Activated T-helper 1 cell treated with anti-CD3 and anti-CD28 coated beads, Interleukin-12 subunit alpha, Interleukin-12 subunit beta, Interleukin-2, Interleukin-4 antibody, amounts not matched to agents 30 ng/mL and 10 ng/mL and 1 ng/mL, durations not matched to agents 14 hours and 24 hours and 36 hours (primary cell): ENCODE results near the gene HDAC4. TPM values are rescaled to one million over a fixed set of nuclear protein-coding genes. Genes with fewer than 3 reads are reported as not detected.

Experiments
- DNase-seq: peaks from one replicate; pipeline ENCODE4 v3.0.0; 2021; ENCODE audit warnings: low spot score
- H3K27ac Mint-ChIP-seq: one replicate; pipeline ENCODE4 v1.8.0; 2021; ENCODE audit warnings: mild to moderate bottlenecking, mixed read lengths
- H3K27me3 Mint-ChIP-seq: one replicate; pipeline ENCODE4 v1.8.0; 2022; ENCODE audit warnings: mild to moderate bottlenecking, moderate library complexity, mixed read lengths; ENCODE audit not compliant: insufficient read depth
- H3K36me3 Mint-ChIP-seq: one replicate; pipeline ENCODE4 v1.8.0; 2021; ENCODE audit warnings: low read depth, mixed read lengths
- H3K4me1 Mint-ChIP-seq: one replicate; pipeline ENCODE4 v1.8.0; 2021; ENCODE audit warnings: low read depth, mixed read lengths
- H3K4me3 Mint-ChIP-seq: one replicate; pipeline ENCODE4 v1.8.0; 2021; ENCODE audit warnings: mild to moderate bottlenecking, moderate library complexity, mixed read lengths
- H3K9me3 Mint-ChIP-seq: one replicate; pipeline ENCODE4 v1.8.0; 2021; ENCODE audit warnings: mixed read lengths
- intact Hi-C: fragments of 100-400 bp; cut with micrococcal nuclease; formaldehyde crosslinking; loops from one replicate; pipeline ENCODE4 v1.15.1; 2024
- total RNA-seq: library from RNA; stranded (reverse); gene quantifications from 2 replicates; pipeline ENCODE4 v1.2.3, GENCODE V29; 2022

The HDAC4 gene
- total RNA-seq, 1 donor from 2014 or later: 41.3 TPM

DNA sequence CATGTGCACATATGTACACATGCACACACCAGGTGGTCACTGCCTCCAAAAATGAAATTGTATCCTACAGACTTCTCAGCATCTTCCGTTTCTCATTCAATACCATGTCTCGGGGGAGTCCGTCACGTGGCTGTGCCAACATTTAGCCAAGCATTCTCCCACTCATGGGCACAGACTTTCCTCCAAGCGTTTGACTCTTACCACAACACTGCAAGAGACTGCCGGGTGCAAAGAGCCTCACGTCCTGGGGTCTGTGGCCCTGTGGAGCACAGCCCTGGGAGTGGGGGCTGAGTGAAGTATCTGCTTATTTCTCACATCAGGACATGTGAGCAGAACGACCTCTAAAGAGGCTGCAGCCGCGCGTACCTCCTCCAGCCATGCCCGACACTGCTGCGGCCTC, 28.0 kb downstream of the HDAC4 start:
- no peak for DNase-seq
- intact Hi-C loops: no loop called here

DNA sequence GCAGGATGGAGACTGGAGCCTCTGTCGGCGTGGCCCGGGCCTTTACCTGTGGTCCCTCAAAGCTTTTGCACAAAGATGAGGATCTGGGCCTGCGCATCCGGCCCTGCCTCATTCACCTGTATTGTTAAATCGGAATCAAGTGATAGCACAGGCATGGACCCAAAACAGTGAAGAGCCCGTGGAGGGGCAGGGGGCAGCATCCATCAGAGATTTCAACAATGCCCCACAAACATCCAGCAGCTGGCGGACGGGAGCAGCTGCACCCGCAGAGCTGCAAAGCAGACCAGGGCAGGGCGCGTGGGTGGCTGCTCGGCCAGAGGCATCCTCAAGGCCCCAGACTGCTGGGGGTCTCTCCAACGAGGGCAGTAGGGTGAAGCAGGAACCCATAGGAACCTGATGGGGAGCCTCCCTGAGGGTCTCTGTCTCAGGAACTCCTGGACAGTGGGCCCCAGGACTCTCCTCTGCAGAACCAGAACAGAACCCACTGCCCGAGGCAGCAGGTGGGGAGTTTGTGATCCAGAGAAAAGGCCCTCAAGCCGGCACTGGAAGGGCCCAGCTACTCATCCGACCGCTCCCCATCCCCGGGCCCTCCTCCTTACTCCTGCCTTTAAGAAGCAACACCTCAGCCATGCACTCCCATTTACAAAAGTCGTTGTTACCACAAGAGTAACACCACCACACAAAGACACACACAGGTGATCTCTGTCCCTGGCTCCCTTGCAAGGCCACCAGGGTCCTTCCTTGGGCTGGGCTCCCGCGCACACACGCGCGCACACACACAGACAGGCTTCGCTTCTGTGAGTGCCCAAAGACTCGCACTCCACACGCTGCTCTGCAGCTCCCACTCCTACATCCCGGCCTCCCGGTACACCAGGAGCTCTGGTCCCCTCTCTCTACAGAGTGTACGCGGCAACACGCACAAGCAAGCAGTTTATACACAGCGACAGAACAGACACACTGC, 28.8 kb downstream of the HDAC4 start:
- peaks cover 13% of the 10 kb centered on the region for H3K4me1 Mint-ChIP-seq
- no peaks in the 10 kb centered on the region for H3K9me3 Mint-ChIP-seq
- intact Hi-C loops: no loop called here
- no peaks in the 10 kb centered on the region for H3K27me3 Mint-ChIP-seq
- DNase-seq: no peak
- no peak overlapping the region for H3K4me3 Mint-ChIP-seq
- H3K27ac Mint-ChIP-seq: no peak overlapping the region
- H3K36me3 Mint-ChIP-seq: peaks cover 8% of the 10 kb centered on the region

More for the DNA sequence above, 28.0 kb downstream of the HDAC4 start:
- Mint-ChIP-seq H3K27ac (no peak overlapping the region), H3K4me1 (peaks cover 17% of the 10 kb centered on the region), H3K9me3 (no peaks in the 10 kb centered on the region), H3K27me3 (no peaks in the 10 kb centered on the region), H3K4me3 (no peak overlapping the region), H3K36me3 (peaks cover 10% of the 10 kb centered on the region)

DNA sequence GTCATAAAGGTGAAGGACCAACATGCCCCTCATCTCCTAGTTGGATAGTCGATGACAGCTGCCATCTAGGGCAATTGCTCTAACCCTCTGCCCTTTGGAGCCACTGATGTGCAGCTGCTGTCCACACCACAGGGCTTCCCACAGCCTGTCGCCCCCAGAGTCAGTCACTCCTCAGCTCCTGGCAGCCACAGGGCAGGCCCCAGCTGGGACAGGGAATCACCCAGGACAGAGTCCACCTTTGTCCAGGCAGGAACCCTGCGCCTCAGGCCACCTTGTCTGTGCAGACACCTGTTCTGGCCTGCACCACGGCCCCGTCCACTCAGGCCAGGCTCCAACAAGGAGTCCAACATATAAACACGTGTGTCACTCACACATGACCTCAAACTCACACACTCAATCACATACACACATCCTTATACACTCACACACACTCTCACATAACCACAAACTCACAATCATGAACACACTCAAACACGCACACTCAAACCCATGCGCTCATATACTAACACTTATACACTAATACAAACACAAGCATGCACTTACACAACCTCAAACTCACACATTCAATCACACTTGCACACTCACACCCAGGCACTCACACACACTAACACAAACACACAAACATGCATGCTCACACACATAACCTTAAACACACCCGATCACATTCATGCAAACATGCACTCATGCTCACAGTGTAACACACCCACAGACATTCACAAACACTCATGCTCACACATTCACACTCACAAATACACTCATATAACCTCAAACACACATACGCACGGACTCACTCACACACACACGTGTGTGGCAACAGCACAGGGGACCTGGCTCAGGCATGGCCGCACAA, 29.7 kb downstream of the HDAC4 start:
- Mint-ChIP-seq H3K9me3 (no peaks in the 10 kb centered on the region), H3K27me3 (no peaks in the 10 kb centered on the region), H3K36me3 (peaks cover 8% of the 10 kb centered on the region), H3K4me3 (no peak overlapping the region), H3K27ac (no peak overlapping the region), H3K4me1 (peaks cover 13% of the 10 kb centered on the region)
- DNase-seq: no peak
- intact Hi-C loops: no loop called here

DNA sequence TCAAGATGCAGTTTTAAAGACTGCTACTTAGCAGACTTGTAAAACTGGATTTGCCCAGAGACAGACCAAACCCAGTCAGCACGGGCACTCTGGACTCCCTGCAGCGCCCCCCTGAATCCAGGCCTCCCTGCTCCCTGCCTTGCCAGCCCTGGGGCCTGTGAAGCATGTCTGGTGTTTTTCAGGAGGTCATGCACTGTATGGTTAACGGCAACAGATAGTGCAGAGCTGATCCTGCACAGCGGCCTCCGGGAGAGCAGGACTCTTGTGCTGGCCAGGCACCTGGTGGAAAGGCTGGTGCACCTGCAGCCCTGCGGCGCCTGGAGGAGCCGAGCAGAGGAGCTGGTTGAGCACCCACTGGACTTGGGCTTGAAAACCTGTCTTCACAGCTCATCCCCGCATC, 30.4 kb downstream of the HDAC4 start:
- Mint-ChIP-seq H3K36me3 (peaks cover 8% of the 10 kb centered on the region), H3K27ac (peak overlapping the region; percentile 92), H3K4me1 (peaks cover 19% of the 10 kb centered on the region), H3K9me3 (no peaks in the 10 kb centered on the region), H3K27me3 (no peaks in the 10 kb centered on the region), H3K4me3 (no peak overlapping the region)
- DNase-seq: no peak
- intact Hi-C loops: no loop called here

DNA sequence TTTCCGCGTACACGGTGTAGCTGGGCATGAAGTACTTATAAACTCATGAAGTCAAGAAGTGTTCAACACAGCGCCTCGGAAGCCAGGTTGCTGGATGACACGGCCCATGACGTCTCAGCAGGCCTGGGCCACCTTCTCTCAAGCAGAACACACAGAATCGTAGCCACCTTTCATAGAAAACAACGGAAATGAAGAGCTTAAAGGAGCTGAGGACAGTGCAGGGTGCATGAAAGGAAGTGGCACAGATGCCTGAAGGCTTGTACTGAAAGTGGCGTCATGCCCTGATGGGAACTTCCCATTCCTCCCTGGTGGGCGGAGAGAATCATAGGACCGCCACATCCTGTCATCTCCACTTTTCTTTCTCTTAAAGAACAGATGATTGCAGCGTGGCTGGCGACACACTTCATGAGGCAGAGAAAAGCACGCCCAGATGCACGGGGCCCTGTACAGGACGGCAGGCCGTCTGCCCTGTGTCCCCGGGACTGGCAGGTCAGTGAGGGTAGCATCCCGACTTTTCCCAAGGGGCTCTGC, 31.1 kb downstream of the HDAC4 start:
- peak; percentile 83 for DNase-seq
- H3K27ac Mint-ChIP-seq: peak overlapping the region; percentile 92
- H3K9me3 Mint-ChIP-seq: no peaks in the 10 kb centered on the region
- peaks cover 12% of the 10 kb centered on the region for H3K36me3 Mint-ChIP-seq
- no peak overlapping the region for H3K4me3 Mint-ChIP-seq
- H3K4me1 Mint-ChIP-seq: peaks cover 26% of the 10 kb centered on the region
- no peaks in the 10 kb centered on the region for H3K27me3 Mint-ChIP-seq
- intact Hi-C loops: loop anchor here (1.0 kb wide), 8 partner anchors 12 to 110 kb away; partner anchors contain the start of gene HDAC4

GRCh38 chr2:239368906-239369552, 31.8 kb downstream of the HDAC4 start:
- DNase-seq: no peak
- no peak overlapping the region for H3K4me3 Mint-ChIP-seq
- H3K27me3 Mint-ChIP-seq: no peaks in the 10 kb centered on the region
- no peaks in the 10 kb centered on the region for H3K9me3 Mint-ChIP-seq
- H3K4me1 Mint-ChIP-seq: peaks cover 33% of the 10 kb centered on the region
- intact Hi-C loops: loop anchor here (1.0 kb wide), 8 partner anchors 12 to 110 kb away; partner anchors contain the start of gene HDAC4
- H3K27ac Mint-ChIP-seq: peak overlapping the region; percentile 92
- H3K36me3 Mint-ChIP-seq: peaks cover 12% of the 10 kb centered on the region

DNA sequence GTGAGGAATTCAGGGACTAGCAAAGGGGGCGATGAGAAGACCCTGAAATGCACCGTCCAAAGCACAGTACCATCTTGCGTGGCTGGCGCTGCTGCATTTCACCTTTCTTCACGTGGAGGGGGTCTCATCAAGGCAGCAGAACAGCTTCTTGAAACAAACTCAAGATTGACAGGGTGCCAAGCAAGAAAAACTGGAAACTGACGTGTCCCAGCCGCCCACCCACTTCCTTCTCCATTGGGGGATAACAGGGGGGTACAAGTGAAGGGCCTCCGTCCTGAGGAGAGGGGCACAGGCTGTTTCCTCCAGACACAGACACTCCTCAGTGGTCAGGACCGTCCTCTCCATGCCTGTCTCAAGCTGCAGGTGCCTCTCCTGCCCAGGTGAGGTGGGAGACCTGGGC, 32.5 kb downstream of the HDAC4 start:
- no peaks in the 10 kb centered on the region for H3K27me3 Mint-ChIP-seq
- no peak overlapping the region for H3K27ac Mint-ChIP-seq
- no peak for DNase-seq
- H3K9me3 Mint-ChIP-seq: no peaks in the 10 kb centered on the region
- intact Hi-C loops: no loop called here
- peaks cover 12% of the 10 kb centered on the region for H3K36me3 Mint-ChIP-seq
- H3K4me1 Mint-ChIP-seq: peaks cover 40% of the 10 kb centered on the region
- H3K4me3 Mint-ChIP-seq: no peak overlapping the region

- H3K27me3 Mint-ChIP-seq: no peaks in the 10 kb centered on the region
- intact Hi-C loops: no loop called here
- no peak overlapping the region for H3K4me3 Mint-ChIP-seq
- H3K4me1 Mint-ChIP-seq: peaks cover 46% of the 10 kb centered on the region
- no peak overlapping the region for H3K27ac Mint-ChIP-seq
- H3K9me3 Mint-ChIP-seq: no peaks in the 10 kb centered on the region
- peaks cover 12% of the 10 kb centered on the region for H3K36me3 Mint-ChIP-seq
- DNase-seq: no peak
Measured at GRCh38 chr2:239366740-239367139, 34.1 kb downstream of the HDAC4 start.

- Mint-ChIP-seq H3K4me1 (peaks cover 46% of the 10 kb centered on the region), H3K27me3 (no peaks in the 10 kb centered on the region), H3K27ac (no peak overlapping the region), H3K36me3 (peaks cover 12% of the 10 kb centered on the region), H3K4me3 (no peak overlapping the region), H3K9me3 (no peaks in the 10 kb centered on the region)
- intact Hi-C loops: no loop called here
- DNase-seq: no peak
Measured at GRCh38 chr2:239365782-239366435, 34.9 kb downstream of the HDAC4 start.

DNA sequence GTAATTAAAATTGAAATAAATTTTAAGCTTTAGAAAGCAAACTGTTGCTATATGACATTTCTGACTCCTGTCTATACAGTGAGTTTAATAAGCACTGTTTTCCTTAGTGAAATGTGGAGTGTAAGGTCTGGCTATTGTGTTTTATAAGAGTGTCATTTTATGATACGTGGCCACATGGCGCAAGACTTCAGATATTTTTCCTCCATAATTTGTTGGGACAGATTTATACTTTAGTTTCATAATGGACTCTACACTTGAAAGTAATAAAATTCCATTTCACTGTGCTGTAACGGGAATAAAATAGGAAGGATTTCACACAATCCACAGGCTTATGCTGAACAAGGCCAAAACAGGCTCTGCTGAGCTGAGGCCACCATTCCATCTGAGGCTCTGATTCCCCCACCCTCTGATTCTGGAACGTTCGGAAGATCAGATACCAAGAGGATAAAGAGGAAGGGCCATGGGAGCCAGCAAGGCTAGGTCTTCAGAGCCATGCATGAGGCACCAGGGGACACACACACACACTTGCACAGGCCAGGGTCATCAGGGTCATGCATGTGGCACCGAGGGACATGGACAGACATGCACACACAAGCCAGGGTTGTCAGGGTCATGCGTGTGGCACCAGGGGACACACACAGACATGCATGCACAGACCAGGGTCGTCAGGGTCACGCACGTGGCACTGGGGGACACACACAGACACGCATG, 35.6 kb downstream of the HDAC4 start:
- Mint-ChIP-seq H3K9me3 (no peaks in the 10 kb centered on the region), H3K4me1 (peaks cover 43% of the 10 kb centered on the region), H3K27me3 (no peaks in the 10 kb centered on the region), H3K27ac (peak overlapping the region; percentile 7), H3K36me3 (peaks cover 12% of the 10 kb centered on the region), H3K4me3 (no peak overlapping the region)
- intact Hi-C loops: no loop called here
- no peak for DNase-seq

DNA sequence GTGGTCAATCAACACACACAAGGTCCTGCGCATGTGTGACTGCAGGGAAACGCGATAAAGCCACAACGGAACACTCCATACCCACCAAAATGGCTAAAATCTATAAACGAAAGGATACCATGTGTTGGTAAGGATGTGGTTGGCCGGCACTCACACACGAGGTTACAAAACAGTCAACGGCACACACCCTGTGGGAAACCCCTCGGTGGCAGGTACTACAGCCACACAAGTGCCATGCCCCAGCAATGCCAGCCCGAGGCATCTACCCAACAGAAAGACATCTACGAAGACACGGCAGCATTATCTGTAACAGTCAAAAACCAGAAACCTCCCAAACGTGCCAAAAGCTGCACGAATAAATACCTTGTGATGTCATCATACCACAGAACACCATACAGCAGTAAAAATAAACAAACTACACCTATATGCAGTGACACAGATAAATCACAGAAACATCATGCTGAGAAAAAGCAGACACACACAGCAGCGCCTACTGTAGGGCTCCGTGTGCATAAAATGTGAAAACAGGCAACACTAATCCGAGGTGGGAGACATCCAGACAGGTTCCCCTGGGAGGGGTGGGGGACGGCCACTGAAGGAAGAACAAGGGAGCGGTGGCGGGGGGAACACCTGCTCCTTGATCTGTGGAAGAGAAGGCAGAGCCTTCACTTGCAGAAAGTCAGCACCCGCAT, 36.7 kb downstream of the HDAC4 start:
- H3K4me1 Mint-ChIP-seq: peaks cover 33% of the 10 kb centered on the region
- no peaks in the 10 kb centered on the region for H3K27me3 Mint-ChIP-seq
- no peak overlapping the region for H3K27ac Mint-ChIP-seq
- H3K4me3 Mint-ChIP-seq: no peak overlapping the region
- intact Hi-C loops: no loop called here
- H3K36me3 Mint-ChIP-seq: peaks cover 6% of the 10 kb centered on the region
- no peak for DNase-seq
- H3K9me3 Mint-ChIP-seq: no peaks in the 10 kb centered on the region
